ENCODE results near the gene IFT74.

DNA sequence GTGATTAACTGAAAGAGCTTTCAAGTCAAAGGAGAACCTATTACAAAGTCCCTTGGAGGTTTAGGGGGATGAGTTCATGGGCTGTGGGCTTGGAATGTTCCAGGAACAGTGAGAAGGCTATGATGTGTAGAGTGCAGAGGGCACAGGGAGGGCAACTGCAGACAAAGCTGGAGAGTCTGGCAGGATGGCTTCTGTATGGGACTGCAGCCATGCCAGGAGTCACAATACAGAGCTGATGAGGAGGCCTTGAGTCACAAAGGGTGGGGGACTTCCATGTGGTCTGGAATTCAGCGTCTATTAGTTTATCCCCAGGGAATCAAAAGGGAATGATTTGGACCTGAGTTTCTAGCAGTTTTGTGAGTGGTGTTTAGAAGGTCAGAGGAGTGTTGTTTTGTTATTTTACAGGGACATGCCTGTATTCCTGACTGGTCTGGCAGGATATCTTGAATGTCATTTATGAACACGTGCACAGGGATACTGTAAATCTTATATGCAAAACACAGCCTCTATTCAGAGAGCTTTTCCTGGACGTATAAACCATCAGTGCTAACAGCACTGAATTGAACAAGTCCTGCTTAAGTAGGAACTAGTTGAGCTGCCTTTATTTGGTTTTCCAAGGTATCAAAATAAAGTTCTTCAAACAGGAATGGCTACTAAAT, 138.6 kb downstream of the IFT74 start:
- TF ChIP-seq, protein P1, sequence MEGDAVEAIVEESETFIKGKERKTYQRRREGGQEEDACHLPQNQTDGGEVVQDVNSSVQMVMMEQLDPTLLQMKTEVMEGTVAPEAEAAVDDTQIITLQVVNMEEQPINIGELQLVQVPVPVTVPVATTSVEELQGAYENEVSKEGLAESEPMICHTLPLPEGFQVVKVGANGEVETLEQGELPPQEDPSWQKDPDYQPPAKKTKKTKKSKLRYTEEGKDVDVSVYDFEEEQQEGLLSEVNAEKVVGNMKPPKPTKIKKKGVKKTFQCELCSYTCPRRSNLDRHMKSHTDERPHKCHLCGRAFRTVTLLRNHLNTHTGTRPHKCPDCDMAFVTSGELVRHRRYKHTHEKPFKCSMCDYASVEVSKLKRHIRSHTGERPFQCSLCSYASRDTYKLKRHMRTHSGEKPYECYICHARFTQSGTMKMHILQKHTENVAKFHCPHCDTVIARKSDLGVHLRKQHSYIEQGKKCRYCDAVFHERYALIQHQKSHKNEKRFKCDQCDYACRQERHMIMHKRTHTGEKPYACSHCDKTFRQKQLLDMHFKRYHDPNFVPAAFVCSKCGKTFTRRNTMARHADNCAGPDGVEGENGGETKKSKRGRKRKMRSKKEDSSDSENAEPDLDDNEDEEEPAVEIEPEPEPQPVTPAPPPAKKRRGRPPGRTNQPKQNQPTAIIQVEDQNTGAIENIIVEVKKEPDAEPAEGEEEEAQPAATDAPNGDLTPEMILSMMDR (IDR thresholded peaks at IDR 0.05; ENCODE audit: low read depth, low read length) = no peak
- TF ChIP-seq EZH2phosphoT487 (IDR thresholded peaks at IDR 0.05; ENCODE audit: low read depth) = no peak

Data from OCI-LY3 (cell line).